Activated T-cell treated with anti-CD3 and anti-CD28 coated beads for 24 hours (primary cell): ENCODE results near the gene HNRNPA1.
"Not testable (repeated sequence)": the region's sequence is repeated elsewhere in the genome, so short reads cannot be mapped to it uniquely, and the experiment has no call there.

Experiments used
- DNase-seq: peaks from one replicate; pipeline ENCODE4 v3.0.0-alpha.2; 2020; ENCODE audit warnings: low read depth

Gene HNRNPA1

GRCh38 chr12:54299515-54300224 lies 19.1 kb downstream of the HNRNPA1 start:
- DNase-seq = no peak

- DNase-seq = no peak
Measured at GRCh38 chr12:54300225-54300731, 19.8 kb downstream of the HNRNPA1 start.

- DNase-seq = no peak
Measured at GRCh38 chr12:54300732-54301427, 20.4 kb downstream of the HNRNPA1 start, which contains the start of gene NFE2. Gene NFE2 (minus strand): TSS chr12:54301015. CDS start chr12:54295248, 5,767 bp downstream.

GRCh38 chr12:54301428-54302048 lies 21.0 kb downstream of the HNRNPA1 start:
- no peak for DNase-seq

- DNase-seq = no peak
Measured at GRCh38 chr12:54303640-54304039, 23.1 kb downstream of the HNRNPA1 start.

GRCh38 chr12:54304187-54304810 lies 23.8 kb downstream of the HNRNPA1 start:
- no peak for DNase-seq

- no peak for DNase-seq
Measured at GRCh38 chr12:54306925-54307741, 26.6 kb downstream of the HNRNPA1 start.

- DNase-seq = no peak
Measured at GRCh38 chr12:54311051-54311450, 30.5 kb downstream of the HNRNPA1 start.

- not testable (repeated sequence) for DNase-seq
Measured at GRCh38 chr12:54312309-54312708, 31.8 kb downstream of the HNRNPA1 start.

- no peak for DNase-seq
Measured at GRCh38 chr12:54321363-54321762, 40.8 kb downstream of the HNRNPA1 start.

- DNase-seq = peak; percentile 89
Measured at GRCh38 chr12:54324617-54325441, 44.3 kb downstream of the HNRNPA1 start, which contains the start of gene COPZ1. Gene COPZ1 (plus strand): TSS chr12:54325131. CDS start chr12:54325164, 33 bp downstream.

- DNase-seq = not testable (repeated sequence)
Measured at GRCh38 chr12:54325442-54326109, 45.0 kb downstream of the HNRNPA1 start.

- no peak for DNase-seq
Measured at GRCh38 chr12:54328595-54329337, 48.2 kb downstream of the HNRNPA1 start.

- no peak for DNase-seq
Measured at GRCh38 chr12:54329759-54330158, 49.2 kb downstream of the HNRNPA1 start.

- DNase-seq = no peak
Measured at GRCh38 chr12:54330442-54330841, 49.9 kb downstream of the HNRNPA1 start.

- DNase-seq = no peak
Measured at GRCh38 chr12:54331461-54331860, 50.9 kb downstream of the HNRNPA1 start.

GRCh38 chr12:54333420-54334034 lies 53.0 kb downstream of the HNRNPA1 start:
- DNase-seq = no peak
